Osteocyte (in vitro differentiated cells): Measurements from ENCODE around the gene CTNNBIP1. TPM values are rescaled to one million over a fixed set of nuclear protein-coding genes. Genes with fewer than 3 reads are reported as not detected.

ENCODE experiments used
- DNase-seq: peaks from one replicate; pipeline ENCODE4 v3.0.0; 2021; ENCODE audit warnings: mixed read lengths; ENCODE audit not compliant: unreplicated experiment; ENCODE audit errors: extremely low spot score
- H3K27ac Mint-ChIP-seq: one replicate; pipeline ENCODE4 v1.8.0; 2021; ENCODE audit warnings: mild to moderate bottlenecking, mixed read lengths; ENCODE audit not compliant: unreplicated experiment
- H3K27me3 Mint-ChIP-seq: one replicate; pipeline ENCODE4 v1.8.0; 2021; ENCODE audit warnings: mixed read lengths; ENCODE audit not compliant: unreplicated experiment
- H3K36me3 Mint-ChIP-seq: one replicate; pipeline ENCODE4 v1.8.0; 2021; ENCODE audit warnings: mixed read lengths; ENCODE audit not compliant: unreplicated experiment
- H3K4me1 Mint-ChIP-seq: one replicate; pipeline ENCODE4 v1.8.0; 2021; ENCODE audit warnings: mixed read lengths; ENCODE audit not compliant: unreplicated experiment
- H3K4me3 Mint-ChIP-seq: one replicate; pipeline ENCODE4 v1.8.0; 2021; ENCODE audit warnings: mild to moderate bottlenecking, moderate library complexity, mixed read lengths; ENCODE audit not compliant: unreplicated experiment
- H3K9me3 Mint-ChIP-seq: one replicate; pipeline ENCODE4 v1.8.0; 2021; ENCODE audit warnings: mixed read lengths; ENCODE audit not compliant: unreplicated experiment
- total RNA-seq: library from RNA; stranded (reverse); gene quantifications from 2 replicates; pipeline ENCODE4 v1.2.1, GENCODE V29; 2021
- TF ChIP-seq, protein P1 (sequence below): fragments of 200-600 bp; sonication (generic); IDR thresholded peaks from 2 replicates; pipeline ENCODE4 v1.5.0; 2021; ENCODE audit warnings: antibody characterized with exemption, mild to moderate bottlenecking, moderate library complexity

The CTNNBIP1 gene
- total RNA-seq, 1 donor from 2014 or later: 27.6 TPM

DNA sequence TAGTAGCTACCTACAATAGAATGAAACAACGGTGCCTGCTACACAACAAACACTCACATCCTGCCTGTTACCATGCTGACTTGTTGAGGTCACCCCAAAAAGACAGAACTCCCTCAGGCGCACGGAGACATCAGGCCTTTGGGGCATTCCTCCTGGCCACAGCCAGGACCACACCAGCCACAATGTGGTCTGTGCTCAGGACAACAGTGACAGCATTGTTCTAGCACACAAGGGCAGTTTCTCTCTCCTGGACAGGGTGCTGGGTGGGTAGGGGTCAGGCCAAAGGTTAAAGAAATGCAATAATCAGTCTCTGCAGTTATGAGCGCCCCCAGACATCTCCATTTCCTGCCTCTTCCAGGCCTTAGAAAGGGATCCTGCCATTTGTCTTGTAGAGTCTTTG is 39.5 kb downstream of the CTNNBIP1 start:
- Mint-ChIP-seq H3K27ac (no peak overlapping the region), H3K4me3 (no peak overlapping the region), H3K4me1 (peaks cover 9% of the 10 kb centered on the region), H3K36me3 (peaks cover 3% of the 10 kb centered on the region), H3K9me3 (no peaks in the 10 kb centered on the region), H3K27me3 (no peaks in the 10 kb centered on the region)
- TF ChIP-seq, protein P1, sequence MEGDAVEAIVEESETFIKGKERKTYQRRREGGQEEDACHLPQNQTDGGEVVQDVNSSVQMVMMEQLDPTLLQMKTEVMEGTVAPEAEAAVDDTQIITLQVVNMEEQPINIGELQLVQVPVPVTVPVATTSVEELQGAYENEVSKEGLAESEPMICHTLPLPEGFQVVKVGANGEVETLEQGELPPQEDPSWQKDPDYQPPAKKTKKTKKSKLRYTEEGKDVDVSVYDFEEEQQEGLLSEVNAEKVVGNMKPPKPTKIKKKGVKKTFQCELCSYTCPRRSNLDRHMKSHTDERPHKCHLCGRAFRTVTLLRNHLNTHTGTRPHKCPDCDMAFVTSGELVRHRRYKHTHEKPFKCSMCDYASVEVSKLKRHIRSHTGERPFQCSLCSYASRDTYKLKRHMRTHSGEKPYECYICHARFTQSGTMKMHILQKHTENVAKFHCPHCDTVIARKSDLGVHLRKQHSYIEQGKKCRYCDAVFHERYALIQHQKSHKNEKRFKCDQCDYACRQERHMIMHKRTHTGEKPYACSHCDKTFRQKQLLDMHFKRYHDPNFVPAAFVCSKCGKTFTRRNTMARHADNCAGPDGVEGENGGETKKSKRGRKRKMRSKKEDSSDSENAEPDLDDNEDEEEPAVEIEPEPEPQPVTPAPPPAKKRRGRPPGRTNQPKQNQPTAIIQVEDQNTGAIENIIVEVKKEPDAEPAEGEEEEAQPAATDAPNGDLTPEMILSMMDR: no peak
- no peak for DNase-seq

DNA sequence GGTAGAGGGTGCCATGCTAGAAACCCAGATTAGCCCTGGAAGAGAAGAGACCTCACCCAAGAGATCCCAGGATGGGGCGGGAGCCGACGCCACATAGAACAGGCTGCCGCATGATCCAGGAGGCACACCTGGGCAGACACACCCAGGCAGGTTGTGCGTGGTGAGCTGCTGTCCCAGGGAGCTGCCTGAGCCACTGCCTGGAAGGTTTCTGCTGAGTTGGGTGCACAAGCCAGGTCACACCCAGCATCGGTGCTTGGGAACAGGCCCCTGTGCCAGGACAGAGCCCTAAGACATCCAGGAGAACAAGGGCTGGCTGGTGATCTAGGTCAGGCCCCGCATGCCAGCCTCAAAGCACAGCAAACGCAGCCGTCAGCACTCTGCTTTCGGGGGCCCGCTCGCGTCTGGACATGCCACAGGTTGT is 40.2 kb downstream of the CTNNBIP1 start:
- H3K4me3 Mint-ChIP-seq: no peak overlapping the region
- TF ChIP-seq, protein P1: no peak
- H3K27me3 Mint-ChIP-seq: no peaks in the 10 kb centered on the region

DNA sequence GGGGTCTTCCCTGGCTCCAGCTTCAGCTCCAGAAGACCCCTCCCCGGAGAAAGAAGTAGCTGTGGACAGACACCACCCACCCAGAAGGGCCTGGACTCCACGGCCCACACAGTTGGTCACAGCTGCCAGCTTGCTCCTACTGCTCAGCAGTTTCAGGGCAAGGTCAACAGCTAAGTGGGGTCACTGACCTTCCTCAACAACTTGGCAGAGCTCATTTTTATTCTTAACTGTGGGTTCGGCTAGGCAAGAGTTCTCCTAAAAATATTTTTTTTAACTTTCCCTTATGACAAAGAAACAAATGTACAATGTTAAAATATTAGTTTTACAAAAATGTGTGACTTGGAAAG is 41.9 kb downstream of the CTNNBIP1 start:
- Mint-ChIP-seq H3K9me3 (no peaks in the 10 kb centered on the region), H3K4me3 (no peak overlapping the region), H3K27ac (no peak overlapping the region), H3K36me3 (peaks cover 4% of the 10 kb centered on the region), H3K27me3 (no peaks in the 10 kb centered on the region), H3K4me1 (peaks cover 7% of the 10 kb centered on the region)
- no peak for DNase-seq
- TF ChIP-seq, protein P1: no peak

More for the DNA sequence above, 40.2 kb downstream of the CTNNBIP1 start:
- Mint-ChIP-seq H3K36me3 (peaks cover 3% of the 10 kb centered on the region), H3K4me1 (peaks cover 7% of the 10 kb centered on the region), H3K9me3 (no peaks in the 10 kb centered on the region), H3K27ac (no peak overlapping the region)
- no peak for DNase-seq

DNA sequence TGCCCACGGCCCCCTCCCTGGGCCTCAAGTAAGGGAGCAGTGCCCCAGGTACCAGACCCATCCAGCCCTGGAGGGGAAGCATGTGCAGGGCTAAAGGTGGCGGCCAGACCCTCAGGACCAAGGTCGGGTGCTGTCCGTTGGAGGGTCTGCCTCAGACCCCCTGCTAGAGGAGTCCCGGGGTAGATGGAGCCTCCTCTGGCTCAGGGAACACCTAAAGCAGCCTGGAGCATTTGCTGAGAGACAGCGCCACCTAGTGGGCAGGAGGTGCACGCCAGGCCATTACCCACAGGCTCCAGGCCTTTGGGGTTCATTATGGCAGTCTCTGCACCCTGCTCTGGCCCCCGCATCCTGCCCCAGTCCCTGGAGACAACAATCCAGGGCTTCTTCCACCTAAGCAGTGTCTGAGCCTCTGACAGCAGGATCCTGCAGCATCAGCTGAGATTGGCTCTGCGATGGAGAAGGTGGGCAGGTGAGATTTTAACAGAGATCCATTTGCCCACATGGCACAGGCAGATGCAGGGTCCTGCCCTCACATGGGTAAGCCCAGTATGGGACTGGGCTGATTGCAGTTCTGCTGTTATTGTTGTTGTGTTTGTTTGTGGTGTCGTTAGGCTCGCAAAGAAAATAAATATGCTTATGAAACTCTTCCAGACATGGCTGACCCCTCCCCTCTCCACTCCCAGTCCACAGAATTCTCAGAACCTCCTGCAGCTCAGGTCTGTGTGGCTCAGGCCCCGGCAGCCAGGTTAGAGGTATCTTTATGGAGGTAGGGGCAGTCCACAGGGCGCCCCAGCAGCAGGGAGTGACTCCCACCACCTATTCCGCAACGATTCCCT is 42.4 kb downstream of the CTNNBIP1 start:
- H3K27me3 Mint-ChIP-seq: no peaks in the 10 kb centered on the region
- peaks cover 6% of the 10 kb centered on the region for H3K36me3 Mint-ChIP-seq
- no peaks in the 10 kb centered on the region for H3K9me3 Mint-ChIP-seq
- DNase-seq: peak; percentile 93
- H3K4me1 Mint-ChIP-seq: peaks cover 9% of the 10 kb centered on the region
- no peak overlapping the region for H3K27ac Mint-ChIP-seq
- TF ChIP-seq, protein P1: peak; percentile 99
- H3K4me3 Mint-ChIP-seq: no peak overlapping the region

DNA sequence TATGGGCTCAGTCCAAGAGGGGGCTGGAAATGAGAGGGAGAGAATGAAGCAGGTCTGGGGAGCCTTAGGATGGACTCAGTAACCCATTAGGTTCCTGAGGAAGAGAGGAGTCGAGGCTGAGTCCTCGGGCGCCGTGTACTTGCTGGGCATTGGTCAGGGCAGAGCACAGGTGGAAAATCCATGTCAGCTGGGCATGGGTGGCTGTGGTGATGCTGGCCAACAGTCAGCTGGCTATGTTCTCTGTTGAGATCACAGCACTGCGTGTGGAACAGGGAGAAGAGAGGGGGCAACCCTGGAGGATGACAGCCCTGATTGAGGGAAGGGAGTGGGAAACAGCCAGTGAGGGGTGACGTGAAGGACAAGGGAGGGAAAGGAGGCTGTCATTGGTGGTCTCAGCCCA is 43.2 kb downstream of the CTNNBIP1 start:
- H3K9me3 Mint-ChIP-seq: no peaks in the 10 kb centered on the region
- TF ChIP-seq, protein P1: no peak
- DNase-seq: no peak
- H3K4me1 Mint-ChIP-seq: peaks cover 9% of the 10 kb centered on the region
- peaks cover 6% of the 10 kb centered on the region for H3K36me3 Mint-ChIP-seq
- H3K4me3 Mint-ChIP-seq: no peak overlapping the region
- H3K27me3 Mint-ChIP-seq: no peaks in the 10 kb centered on the region
- H3K27ac Mint-ChIP-seq: no peak overlapping the region
